BJ (cell line): Measurements from ENCODE around the gene ARIH2. TPM values are rescaled to one million over a fixed set of nuclear protein-coding genes. Genes with fewer than 3 reads are reported as not detected.

ENCODE experiments used
- CTCF ChIA-PET: fragments of 350-600 bp; formaldehyde crosslinking; extraction: SDS; loops from one replicate; lab custom pipeline; 2021; ENCODE audit warnings: antibody characterized with exemption, inconsistent platforms; lab: Yijun Ruan, JAX
- POLR2A ChIA-PET: fragments of 300-600 bp; sonication (Branson Sonifier 250); formaldehyde crosslinking; extraction: SDS; loops from one replicate; lab custom pipeline; 2021; ENCODE audit warnings: antibody characterized with exemption; lab: Charles Lee
- DNase-seq: peaks from one replicate; pipeline ENCODE4 v3.0.0-alpha.2; 2011; ENCODE audit warnings: low read depth
- H3K27me3 ChIP-seq: 2 replicates; pipeline ENCODE4 v1.6.0; 2011; ENCODE audit warnings: low read length; ENCODE audit not compliant: control insufficient read depth, insufficient read depth
- H3K36me3 ChIP-seq: 2 replicates; pipeline ENCODE4 v1.5.1; 2011; ENCODE audit warnings: low read length; ENCODE audit not compliant: control insufficient read depth, insufficient read depth
- H3K4me3 ChIP-seq: 2 replicates; pipeline ENCODE4 v1.5.1; 2011; ENCODE audit warnings: low read depth, mild to moderate bottlenecking, control low read depth, low read length
- CTCF ChIP-seq: IDR thresholded peaks from 2 replicates; pipeline ENCODE4 v1.5.1; 2011; ENCODE audit warnings: low read depth, mild to moderate bottlenecking, control low read depth, inconsistent platforms, low read length, moderate library complexity; ENCODE audit not compliant: insufficient read depth
- polyA plus RNA-seq: library from polyadenylated mRNA; depleted of rRNA; stranded (reverse); fragments of >200 nt; gene quantifications from 2 replicates; pipeline ENCODE4 v1.2.3, GENCODE V29; 2011

The ARIH2 gene
- polyA plus RNA-seq, 1 experiment, result 96.7 TPM

DNA sequence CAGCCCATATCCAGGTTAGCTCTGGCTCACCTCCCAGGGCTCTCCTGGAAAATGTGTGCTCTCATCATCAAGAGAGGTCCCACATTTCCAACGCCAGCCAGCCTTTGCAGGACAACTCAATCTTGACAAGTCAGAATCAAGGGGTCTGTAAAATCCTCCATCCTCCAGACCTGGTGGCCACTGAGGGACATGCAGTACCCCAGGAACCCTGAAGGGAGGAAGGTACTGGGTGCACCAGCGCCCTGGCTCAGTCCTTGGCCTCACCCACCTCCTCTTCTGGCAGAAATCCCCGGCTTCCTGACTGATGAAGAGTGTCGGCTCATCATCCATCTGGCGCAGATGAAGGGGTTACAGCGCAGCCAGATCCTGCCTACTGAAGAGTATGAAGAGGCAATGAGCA, 82.5 kb downstream of the ARIH2 start:
- Histone ChIP-seq H3K27me3 (no peaks in the 10 kb centered on the region), H3K4me3 (no peak overlapping the region), H3K36me3 (peaks cover 2% of the 10 kb centered on the region)
- no peak for TF ChIP-seq CTCF
- POLR2A ChIA-PET, result no interaction called here
- CTCF ChIA-PET, result interaction anchor here (1.1 to 1.2 kb wide), 3 partner anchors 9 to 93 kb away, joined by 4 to 5 read pairs (median 4); no protein-coding TSS in a partner anchor
- DNase-seq, result no peak

GRCh38 chr3:49004352-49005302, 86.0 kb downstream of the ARIH2 start:
- CTCF ChIA-PET, result interaction anchor here (5.1 to 6.2 kb wide), 2 partner anchors 15 to 17 kb away, joined by 30 to 46 read pairs; partner anchors contain the start of genes NDUFAF3 and P4HTM
- TF ChIP-seq CTCF, result no peak
- Histone ChIP-seq H3K27me3 (no peaks in the 10 kb centered on the region), H3K36me3 (peaks cover 3% of the 10 kb centered on the region), H3K4me3 (no peak overlapping the region)
- POLR2A ChIA-PET, result no interaction called here
- DNase-seq, result no peak

- H3K4me3 ChIP-seq, result no peak overlapping the region
- H3K36me3 ChIP-seq, result peaks cover 4% of the 10 kb centered on the region
- no peak for TF ChIP-seq CTCF
- no peak for DNase-seq
- ChIA-PET POLR2A (no interaction called here), CTCF (interaction anchor here (5.1 to 6.2 kb wide), 2 partner anchors 16 to 17 kb away, joined by 30 to 46 read pairs; partner anchors contain the start of genes NDUFAF3 and P4HTM)
- no peaks in the 10 kb centered on the region for H3K27me3 ChIP-seq
Measured at GRCh38 chr3:49005303-49005680, 86.7 kb downstream of the ARIH2 start.

- Histone ChIP-seq H3K27me3 (no peaks in the 10 kb centered on the region), H3K4me3 (peak overlapping the region; percentile 96; the same call in 1 of the 2 replicates), H3K36me3 (peaks cover 5% of the 10 kb centered on the region)
- CTCF ChIA-PET, result interaction anchor here (0.6 to 6.2 kb wide), 3 partner anchors 10 to 17 kb away, joined by 3 to 46 read pairs (median 30); partner anchors contain the start of genes NDUFAF3 and P4HTM
- no peak for TF ChIP-seq CTCF
- DNase-seq, result no peak
- POLR2A ChIA-PET, result no interaction called here
Measured at GRCh38 chr3:49005998-49006397, 87.4 kb downstream of the ARIH2 start.
